ENCODE measurements around the gene PLEKHO2. TPM values are rescaled to one million over a fixed set of nuclear protein-coding genes. Genes with fewer than 3 reads are reported as not detected.

Gene PLEKHO2
- total and polyA plus RNA-seq, 10 donors = 33.9 to 249 (median 141) TPM

DNA sequence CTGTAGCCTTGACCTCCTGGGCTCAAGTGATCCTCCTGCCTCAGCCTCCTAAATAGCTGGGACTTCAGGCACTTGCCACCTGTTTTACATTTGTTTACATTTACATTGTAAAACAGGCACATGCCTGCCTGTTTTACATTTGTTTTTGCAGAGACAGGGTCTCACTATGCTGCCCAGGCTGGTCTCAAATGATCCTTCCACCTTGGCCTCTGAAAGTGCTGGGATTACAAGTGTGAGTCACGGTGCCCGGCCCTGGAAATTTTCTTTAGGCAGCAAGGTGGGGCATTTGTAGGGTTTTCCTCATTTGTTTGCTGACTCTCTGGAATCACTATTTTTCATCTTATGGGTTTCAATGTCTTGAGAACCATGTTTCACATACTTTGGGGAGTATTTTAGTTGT is 41.2 kb upstream of the PLEKHO2 start:
- Histone ChIP-seq H3K9me3 (no peaks in the 10 kb centered on the region), H3K4me1 (peaks cover 6 to 14% (median 9%) of the 10 kb centered on the region in 6 donors), H3K27ac (no peak overlapping the region), H3K27me3 (replicated peaks in 1 of 7) (no peaks in the 10 kb centered on the region), H3K36me3 (no peaks in the 10 kb centered on the region), H3K4me3 (no peak overlapping the region)
- 74 to 89% (median 80%) methylated on average over 2 of the region's 2 CpGs for WGBS, 5 donors
- TF ChIP-seq, protein P1, sequence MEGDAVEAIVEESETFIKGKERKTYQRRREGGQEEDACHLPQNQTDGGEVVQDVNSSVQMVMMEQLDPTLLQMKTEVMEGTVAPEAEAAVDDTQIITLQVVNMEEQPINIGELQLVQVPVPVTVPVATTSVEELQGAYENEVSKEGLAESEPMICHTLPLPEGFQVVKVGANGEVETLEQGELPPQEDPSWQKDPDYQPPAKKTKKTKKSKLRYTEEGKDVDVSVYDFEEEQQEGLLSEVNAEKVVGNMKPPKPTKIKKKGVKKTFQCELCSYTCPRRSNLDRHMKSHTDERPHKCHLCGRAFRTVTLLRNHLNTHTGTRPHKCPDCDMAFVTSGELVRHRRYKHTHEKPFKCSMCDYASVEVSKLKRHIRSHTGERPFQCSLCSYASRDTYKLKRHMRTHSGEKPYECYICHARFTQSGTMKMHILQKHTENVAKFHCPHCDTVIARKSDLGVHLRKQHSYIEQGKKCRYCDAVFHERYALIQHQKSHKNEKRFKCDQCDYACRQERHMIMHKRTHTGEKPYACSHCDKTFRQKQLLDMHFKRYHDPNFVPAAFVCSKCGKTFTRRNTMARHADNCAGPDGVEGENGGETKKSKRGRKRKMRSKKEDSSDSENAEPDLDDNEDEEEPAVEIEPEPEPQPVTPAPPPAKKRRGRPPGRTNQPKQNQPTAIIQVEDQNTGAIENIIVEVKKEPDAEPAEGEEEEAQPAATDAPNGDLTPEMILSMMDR (IDR thresholded peaks at IDR 0.05 in 8 of 11, conservative IDR thresholded peaks at IDR 0.05 in 3 of 11) = no peak
- TF ChIP-seq POLR2AphosphoS5 (IDR thresholded peaks at IDR 0.05) = no peak
- TF ChIP-seq POLR2A (IDR thresholded peaks at IDR 0.05) = no peak
- DNase-seq = no peak
- intact Hi-C loops (cut with DNase I; ENCODE audit: low total_unique reads) = no loop called here

DNA sequence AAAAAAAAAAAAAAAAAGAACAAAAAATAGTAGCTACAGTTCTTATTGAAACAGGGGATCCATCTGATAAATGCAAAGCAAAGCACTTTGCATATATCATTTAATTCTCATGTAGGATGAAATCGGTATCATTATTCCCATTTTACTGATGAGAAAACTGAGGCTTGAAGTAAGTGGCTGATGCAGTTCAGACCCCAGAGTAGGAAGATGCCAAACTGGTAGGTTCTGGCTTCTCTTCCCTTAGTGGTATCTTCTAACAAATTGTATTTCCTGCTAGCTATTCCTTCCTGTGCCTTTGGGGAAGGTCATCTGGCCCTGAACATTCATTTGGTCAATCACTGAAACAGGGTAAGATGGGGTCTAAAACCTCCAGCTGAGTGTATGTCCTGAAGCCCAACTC is 38.2 kb upstream of the PLEKHO2 start:
- TF ChIP-seq, protein P1 (IDR thresholded peaks at IDR 0.05 in 8 of 11, conservative IDR thresholded peaks at IDR 0.05 in 3 of 11) = no peak
- TF ChIP-seq POLR2AphosphoS5 (IDR thresholded peaks at IDR 0.05) = no peak
- no peak for TF ChIP-seq POLR2A (IDR thresholded peaks at IDR 0.05)
- no peak overlapping the region for H3K4me3 ChIP-seq
- no peaks in the 10 kb centered on the region for H3K36me3 ChIP-seq
- DNase-seq = no peak
- WGBS, 5 donors = 79 to 97% (median 94%) methylated on average over 1 of the region's 1 CpG
- intact Hi-C loops (cut with DNase I; ENCODE audit: low total_unique reads) = no loop called here
- H3K27me3 ChIP-seq (replicated peaks in 1 of 7) = no peaks in the 10 kb centered on the region
- no peaks in the 10 kb centered on the region for H3K9me3 ChIP-seq
- no peak overlapping the region for H3K27ac ChIP-seq
- H3K4me1 ChIP-seq = peaks cover 6 to 14% (median 9%) of the 10 kb centered on the region in 6 donors

DNA sequence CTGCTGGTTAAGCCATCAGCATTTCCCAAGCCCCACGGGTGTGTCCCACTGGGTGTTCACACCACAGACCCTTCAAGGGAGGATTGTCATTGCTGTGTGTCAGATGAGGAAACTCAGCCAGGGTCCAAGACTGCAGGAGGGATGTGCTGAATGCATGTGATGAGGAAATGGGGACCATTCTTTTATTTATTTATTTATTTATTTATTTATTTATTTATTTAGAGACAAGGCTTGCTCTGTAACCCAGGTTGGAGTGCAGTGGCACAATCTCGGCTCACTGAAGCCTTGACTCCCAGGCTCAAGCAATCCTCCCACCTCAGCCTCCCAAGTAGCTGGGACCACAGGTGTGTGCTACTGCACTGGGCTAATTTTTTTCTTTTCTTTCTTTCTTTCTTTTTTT is 37.1 kb upstream of the PLEKHO2 start:
- no peak overlapping the region for H3K27ac ChIP-seq
- no peak overlapping the region for H3K4me3 ChIP-seq
- DNase-seq = no peak
- WGBS, 5 donors = 34 to 57% (median 42%) methylated on average over 2 of the region's 2 CpGs
- intact Hi-C loops (cut with DNase I; ENCODE audit: low total_unique reads) = no loop called here
- no peaks in the 10 kb centered on the region for H3K36me3 ChIP-seq
- TF ChIP-seq POLR2A (IDR thresholded peaks at IDR 0.05) = no peak
- no peak for TF ChIP-seq POLR2AphosphoS5 (IDR thresholded peaks at IDR 0.05)
- TF ChIP-seq, protein P1 (IDR thresholded peaks at IDR 0.05 in 8 of 11, conservative IDR thresholded peaks at IDR 0.05 in 3 of 11) = no peak
- peaks cover 6 to 16% (median 9%) of the 10 kb centered on the region in 6 donors for H3K4me1 ChIP-seq
- no peaks in the 10 kb centered on the region for H3K27me3 ChIP-seq (replicated peaks in 1 of 7)
- no peaks in the 10 kb centered on the region for H3K9me3 ChIP-seq

DNA sequence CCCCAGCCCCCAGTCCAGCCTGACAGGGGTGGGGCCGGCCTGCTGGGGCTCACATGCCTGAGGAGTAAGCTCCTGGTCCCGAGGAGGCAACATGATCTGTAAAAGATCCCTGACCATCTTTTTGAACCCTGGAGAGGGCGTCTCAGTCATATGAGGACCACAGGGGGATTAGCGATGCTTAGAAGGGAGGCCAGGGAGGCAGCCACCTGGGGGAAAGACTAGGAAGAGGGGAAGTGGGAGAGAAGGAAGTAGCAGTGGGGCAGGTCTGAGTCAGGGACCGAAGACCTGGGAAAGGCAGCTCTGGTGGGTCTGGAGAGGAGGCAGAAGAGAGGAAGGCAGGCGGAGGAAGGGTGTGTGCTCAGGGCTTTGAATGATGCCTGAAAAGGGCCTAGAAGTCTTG is 35.2 kb upstream of the PLEKHO2 start:
- Histone ChIP-seq H3K27me3 (replicated peaks in 1 of 7) (no peaks in the 10 kb centered on the region), H3K4me1 (peaks cover 6 to 23% (median 12%) of the 10 kb centered on the region in 6 donors), H3K36me3 (no peaks in the 10 kb centered on the region), H3K9me3 (no peaks in the 10 kb centered on the region), H3K4me3 (no peak overlapping the region), H3K27ac (no peak overlapping the region)
- DNase-seq = no peak
- intact Hi-C loops (cut with DNase I; ENCODE audit: low total_unique reads) = no loop called here
- TF ChIP-seq, protein P1 (IDR thresholded peaks at IDR 0.05 in 8 of 11, conservative IDR thresholded peaks at IDR 0.05 in 3 of 11) = no peak
- no peak for TF ChIP-seq POLR2AphosphoS5 (IDR thresholded peaks at IDR 0.05)
- no peak for TF ChIP-seq POLR2A (IDR thresholded peaks at IDR 0.05)
- WGBS, 5 donors = 75 to 82% (median 78%) methylated on average over 5 to 6 of the region's 6 CpGs
